ENCODE measurements around the gene ARL6IP4.

ARL6IP4 gene

GRCh38 chr12:122996621-122997342, 16.3 kb downstream of the ARL6IP4 start:
- TF ChIP-seq CTCF (IDR thresholded peaks at IDR 0.05; ENCODE audit: low read depth, low read length, missing control alignments): no peak
- no peak for DNase-seq (ENCODE audit: extremely low read depth, low read depth)
- no peak overlapping the region for H3K4me3 ChIP-seq (replicated peaks; ENCODE audit: low read depth, low read length)

GRCh38 chr12:122997343-122998250, 17.1 kb downstream of the ARL6IP4 start:
- no peak for DNase-seq (ENCODE audit: extremely low read depth, low read depth)
- H3K4me3 ChIP-seq (replicated peaks; ENCODE audit: low read depth, low read length): no peak overlapping the region
- no peak for TF ChIP-seq CTCF (IDR thresholded peaks at IDR 0.05; ENCODE audit: low read depth, low read length, missing control alignments)

GRCh38 chr12:122998316-122998715, 17.8 kb downstream of the ARL6IP4 start:
- no peak for TF ChIP-seq CTCF (IDR thresholded peaks at IDR 0.05; ENCODE audit: low read depth, low read length, missing control alignments)
- no peak for DNase-seq (ENCODE audit: extremely low read depth, low read depth)
- no peak overlapping the region for H3K4me3 ChIP-seq (replicated peaks; ENCODE audit: low read depth, low read length)

GRCh38 chr12:122999196-122999946, 18.9 kb downstream of the ARL6IP4 start:
- no peak for TF ChIP-seq CTCF (IDR thresholded peaks at IDR 0.05; ENCODE audit: low read depth, low read length, missing control alignments)
- H3K4me3 ChIP-seq (replicated peaks; ENCODE audit: low read depth, low read length): no peak overlapping the region
- no peak for DNase-seq (ENCODE audit: extremely low read depth, low read depth)

GRCh38 chr12:122999986-123000420, 19.5 kb downstream of the ARL6IP4 start:
- TF ChIP-seq CTCF (IDR thresholded peaks at IDR 0.05; ENCODE audit: low read depth, low read length, missing control alignments): no peak
- DNase-seq (ENCODE audit: extremely low read depth, low read depth): no peak
- no peak overlapping the region for H3K4me3 ChIP-seq (replicated peaks; ENCODE audit: low read depth, low read length)

- no peak for DNase-seq (ENCODE audit: extremely low read depth, low read depth)
- no peak overlapping the region for H3K4me3 ChIP-seq (replicated peaks; ENCODE audit: low read depth, low read length)
- TF ChIP-seq CTCF (IDR thresholded peaks at IDR 0.05; ENCODE audit: low read depth, low read length, missing control alignments): no peak
Observed at GRCh38 chr12:123000578-123000977, 20.1 kb downstream of the ARL6IP4 start.

Data from HFF-Myc (cell line).